ELR (cell line): Measurements from ENCODE around the gene CEP164.

ENCODE experiments used
- DNase-seq: peaks from one replicate; pipeline ENCODE4 v3.0.0-alpha.2; 2015; ENCODE audit warnings: low read depth

CEP164 gene

DNA sequence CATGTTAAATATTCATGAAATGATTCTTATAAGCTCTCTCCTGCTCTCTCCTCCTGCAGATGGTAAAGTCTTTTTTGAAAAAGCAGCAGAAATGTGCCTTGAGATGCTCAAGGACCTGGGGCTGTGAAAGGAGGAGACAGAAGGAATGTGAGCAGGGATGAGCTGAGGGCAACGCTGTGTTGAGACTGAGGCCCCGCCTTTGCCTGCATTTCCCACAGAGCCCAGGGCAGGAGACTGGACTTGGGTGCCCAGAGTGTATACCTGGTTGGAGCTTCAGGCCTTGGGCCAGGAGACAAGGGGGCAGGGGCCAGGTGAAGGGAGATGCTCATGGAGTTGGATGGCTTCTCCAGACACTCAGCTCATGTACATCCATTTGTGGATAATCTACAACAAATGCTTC lies 39.2 kb downstream of the CEP164 start:
- DNase-seq, result no peak

DNA sequence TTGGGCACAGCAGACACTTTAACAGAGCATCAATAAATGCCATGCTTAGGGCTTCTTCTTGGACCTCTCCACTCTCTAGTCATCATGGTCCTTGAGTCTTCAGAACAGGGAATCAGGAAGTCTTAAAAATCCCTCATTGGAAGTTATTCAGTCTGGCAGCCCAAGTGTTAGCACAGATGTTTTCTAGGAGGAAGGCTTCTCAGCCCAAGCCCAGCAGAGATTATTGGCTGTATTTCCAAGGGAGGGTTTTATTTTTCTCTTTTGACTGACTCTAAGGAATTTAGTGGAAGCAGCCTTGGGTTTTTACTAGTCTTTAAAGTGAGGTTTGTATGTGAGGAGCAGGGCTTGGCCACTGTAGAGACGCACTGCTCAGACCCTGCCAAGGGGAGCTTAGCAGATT lies 41.9 kb downstream of the CEP164 start:
- no peak for DNase-seq

DNA sequence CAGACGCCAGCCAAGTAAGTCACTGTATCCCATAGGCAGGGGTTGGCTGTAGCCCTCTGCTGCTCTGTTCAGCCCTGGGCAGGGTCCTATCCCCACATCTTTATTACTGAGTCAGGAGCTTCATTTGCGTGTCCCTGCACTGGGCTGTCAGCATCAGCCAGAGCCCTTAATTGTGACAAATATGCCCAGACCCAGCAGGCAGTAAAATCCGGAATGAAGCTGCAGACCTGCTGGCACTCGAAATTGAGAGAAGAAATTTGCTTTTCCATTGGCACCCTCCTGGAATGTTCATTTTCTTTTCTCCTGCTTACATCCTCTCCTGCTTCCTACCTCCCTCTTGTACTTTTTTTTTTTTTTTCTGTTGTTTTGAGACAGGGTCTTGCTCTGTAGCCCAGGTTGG lies 43.8 kb downstream of the CEP164 start:
- DNase-seq, result no peak

DNA sequence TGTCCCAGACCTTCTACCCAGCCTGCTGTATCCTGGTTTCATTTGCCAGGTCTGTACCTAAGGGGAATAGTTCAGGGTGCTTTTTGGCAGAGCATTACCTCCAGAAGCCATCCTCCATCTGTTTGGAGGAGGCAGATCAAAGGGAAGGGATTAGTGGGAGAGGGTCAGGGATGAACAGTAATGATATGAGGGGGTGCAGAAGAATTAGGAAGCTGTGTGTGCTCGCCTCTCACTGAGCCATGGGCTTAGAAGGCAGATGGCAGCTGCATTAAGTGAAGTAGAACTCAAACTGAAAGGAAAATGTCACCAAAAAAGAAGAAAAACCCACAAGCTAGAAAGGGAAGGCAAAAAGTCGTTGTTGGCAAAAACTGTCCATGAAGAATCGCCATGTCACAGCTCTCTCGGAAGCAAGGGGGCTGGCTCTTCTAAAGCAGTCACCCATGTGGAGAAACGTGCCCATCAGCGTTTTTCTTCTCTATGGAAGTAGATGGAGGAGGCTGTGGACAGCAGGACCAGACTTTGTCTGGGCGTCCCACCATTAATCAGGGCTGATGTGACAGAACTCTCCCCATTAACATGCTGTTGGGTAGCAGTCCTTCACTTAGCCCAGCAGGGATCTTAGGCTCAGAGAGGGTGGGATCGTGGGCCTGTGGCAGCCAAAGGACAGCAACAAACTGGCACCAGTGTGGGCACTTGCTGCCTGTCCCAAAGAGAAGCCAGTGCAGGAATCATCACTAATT lies 46.8 kb downstream of the CEP164 start:
- no peak for DNase-seq

DNA sequence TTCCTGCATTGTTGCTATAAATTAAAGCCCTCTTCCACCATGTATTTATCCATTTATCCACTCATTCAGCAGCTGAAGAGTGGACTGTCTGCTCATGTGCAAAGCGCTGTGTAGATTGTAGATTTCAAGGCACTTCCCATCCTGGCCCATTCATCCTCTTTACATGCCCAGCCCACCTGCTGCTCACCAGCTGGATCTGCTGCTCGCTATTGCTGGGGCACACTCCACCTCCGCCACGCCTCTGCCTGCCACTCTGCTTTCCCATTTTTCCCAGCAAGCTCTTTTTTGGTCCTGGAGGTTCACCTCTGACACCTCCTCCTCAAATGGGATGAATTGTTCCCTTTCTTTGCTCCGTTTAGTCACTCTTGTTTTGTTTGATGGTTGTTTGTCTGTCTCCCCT lies 48.3 kb downstream of the CEP164 start:
- DNase-seq, result no peak

DNA sequence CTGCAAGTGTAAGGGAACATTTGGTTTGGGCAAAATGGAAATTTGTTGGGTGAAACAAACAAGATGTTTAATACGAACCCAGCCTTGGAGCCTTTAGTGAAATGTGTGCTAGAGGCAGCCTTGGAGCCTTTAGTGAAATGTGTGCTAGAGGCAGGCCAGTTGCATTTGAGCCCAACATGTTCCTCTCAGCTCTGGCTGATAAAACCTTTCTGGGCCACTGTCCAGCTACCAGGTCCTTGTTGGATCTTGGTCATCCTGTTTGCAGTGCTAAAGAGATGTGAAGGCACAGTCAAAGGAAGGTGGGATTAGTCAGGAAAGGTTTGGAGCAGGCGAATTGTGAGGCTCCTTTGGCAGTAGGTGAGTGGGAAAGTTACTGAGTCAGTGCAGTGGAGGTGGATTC lies 48.9 kb downstream of the CEP164 start:
- no peak for DNase-seq

DNA sequence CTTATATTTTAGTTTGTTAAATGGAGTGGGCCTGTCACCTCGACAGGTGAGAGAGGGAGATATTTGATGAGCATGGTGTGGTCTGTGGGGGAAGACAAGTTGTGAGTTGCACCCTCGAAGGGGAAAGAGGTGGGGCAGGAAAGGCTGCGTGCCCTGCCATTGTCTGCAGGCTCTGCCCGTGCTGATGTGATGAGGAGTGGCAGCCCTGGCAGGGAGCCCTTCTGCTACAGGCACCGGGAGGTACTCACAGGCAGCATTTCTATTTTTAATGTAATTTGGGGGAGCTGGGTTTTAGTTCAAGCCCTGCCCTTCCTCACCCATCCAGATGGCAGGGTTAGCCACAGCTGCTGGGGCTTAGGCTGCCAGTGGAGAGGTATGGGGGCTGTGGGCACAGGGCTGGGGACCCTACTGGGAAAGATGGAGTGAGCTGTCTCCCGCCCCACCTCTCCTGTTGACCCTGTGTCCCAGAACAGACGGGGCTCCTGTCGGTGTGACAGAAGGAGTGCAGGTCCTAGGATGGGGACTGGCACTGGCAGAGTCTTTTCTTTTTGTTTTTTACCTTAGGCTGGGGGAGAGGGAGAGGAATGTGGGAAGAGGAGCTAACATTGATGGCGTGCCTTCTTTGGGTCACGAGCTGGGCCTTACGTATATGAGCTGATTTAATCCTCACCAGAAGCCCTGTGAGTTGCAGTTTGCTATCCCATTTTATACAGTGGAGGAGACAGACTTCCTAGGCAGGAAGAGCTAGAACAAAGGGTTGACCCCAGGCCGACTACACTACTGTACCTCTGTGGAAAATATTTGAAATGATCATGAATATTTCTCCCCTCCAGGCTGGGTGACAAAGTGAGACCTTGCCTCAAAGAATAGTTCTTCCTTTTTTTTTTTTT lies 51.6 kb downstream of the CEP164 start:
- DNase-seq, result no peak

- no peak for DNase-seq
Observed at GRCh38 chr11:117380676-117381075, 53.0 kb downstream of the CEP164 start.

DNA sequence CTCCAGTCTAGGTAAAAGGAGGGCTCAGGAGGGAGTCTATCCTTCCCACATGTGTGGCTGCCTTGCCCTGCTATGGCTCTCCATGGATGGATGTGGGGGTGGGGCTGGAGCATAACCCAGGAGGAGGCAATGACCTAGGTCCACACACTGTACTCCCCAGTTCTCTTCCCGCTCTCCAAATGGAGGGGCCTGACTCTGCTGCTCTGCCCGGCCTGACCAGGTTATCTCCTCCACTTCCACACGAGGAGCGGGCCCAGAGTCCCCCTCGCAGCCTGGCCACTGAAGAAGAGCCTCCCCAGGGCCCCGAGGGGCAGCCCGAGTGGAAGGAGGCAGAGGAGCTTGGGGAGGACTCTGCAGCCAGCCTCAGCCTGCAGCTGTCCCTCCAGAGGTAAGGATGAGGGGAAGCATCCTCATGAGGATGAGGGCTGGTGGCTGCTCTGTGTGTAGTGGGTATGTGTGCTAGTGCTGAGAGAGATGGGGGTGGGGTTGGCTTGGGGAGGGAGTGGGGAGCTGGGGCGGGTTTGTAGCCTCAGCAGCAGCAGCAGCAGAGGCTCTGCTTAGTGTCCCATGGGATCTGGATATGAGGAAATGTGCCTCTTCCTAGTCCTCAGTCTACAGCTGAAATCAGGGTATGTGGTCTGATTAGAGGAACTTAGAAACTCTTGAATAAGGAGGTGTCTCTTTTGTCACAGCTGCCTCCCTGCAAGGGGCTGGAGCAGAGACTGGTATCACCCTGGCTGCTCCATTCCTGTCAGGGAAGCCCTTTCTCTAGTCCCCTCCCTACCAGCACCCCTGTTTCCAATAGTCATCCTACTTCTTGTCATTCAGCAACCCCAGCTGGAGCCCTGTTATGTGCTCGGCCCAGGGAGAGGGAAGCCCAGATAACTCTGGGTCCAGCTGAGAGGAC lies 54.1 kb downstream of the CEP164 start:
- no peak for DNase-seq

- no peak for DNase-seq
Observed at GRCh38 chr11:117382746-117383145, 55.1 kb downstream of the CEP164 start.

- peak; percentile 97 for DNase-seq
Observed at GRCh38 chr11:117384045-117384444, 56.4 kb downstream of the CEP164 start.

DNA sequence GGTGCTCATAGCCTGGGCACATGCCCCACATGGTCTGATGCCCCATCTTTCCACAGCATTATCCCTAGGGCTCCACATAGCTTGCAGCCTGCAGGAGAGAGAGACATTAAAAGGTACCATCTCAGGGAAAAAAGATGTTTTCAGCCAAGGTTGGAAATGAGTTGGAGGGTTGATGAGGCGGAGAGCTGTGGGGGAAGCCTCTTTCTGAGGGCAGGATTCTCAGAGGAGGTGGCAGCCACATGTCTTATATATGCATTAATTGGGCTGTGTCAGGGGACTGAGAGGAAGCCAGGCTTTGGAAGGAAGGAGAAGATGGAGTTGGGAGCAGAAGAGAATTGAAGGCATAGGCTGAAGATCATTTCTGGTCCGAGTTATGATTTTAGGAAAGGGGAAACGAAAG lies 57.8 kb downstream of the CEP164 start:
- no peak for DNase-seq

- no peak for DNase-seq
Observed at GRCh38 chr11:117385906-117386305, 58.3 kb downstream of the CEP164 start.

DNA sequence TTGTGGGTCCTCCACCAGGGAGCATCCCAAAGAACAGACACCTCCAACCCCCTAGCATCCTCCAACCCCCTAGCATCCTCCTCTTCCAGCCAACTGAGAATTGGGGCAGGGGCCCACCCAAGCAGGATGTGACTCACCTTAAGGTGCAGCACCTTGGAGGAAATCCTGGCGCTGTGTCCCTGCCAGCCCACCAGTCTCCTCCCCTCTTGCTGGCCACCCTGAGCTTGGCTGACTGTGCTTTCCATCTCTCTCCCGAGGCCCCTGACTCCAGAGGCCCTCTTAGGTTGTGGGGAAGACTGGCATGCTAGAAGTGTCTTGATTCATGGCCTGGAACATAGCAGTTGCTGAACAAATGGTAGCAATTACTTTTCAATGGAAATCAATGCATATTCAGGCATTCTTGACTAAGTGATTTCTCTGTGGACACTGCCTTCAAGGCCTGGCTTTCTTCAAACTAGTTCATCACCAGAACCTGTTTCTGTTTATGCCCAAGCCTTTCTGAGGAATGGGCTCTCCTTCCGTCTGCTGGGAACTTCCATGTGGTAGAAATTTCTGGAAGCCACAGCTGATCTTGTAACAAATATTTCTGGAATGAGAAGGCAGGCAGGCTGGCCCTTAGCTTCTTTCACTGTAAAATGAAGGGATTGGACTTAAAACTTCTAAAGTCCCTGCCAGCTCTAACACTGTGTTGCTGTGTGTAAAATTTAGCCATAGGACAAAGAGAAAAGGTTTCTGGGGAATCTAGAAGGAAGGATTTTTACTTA lies 60.5 kb downstream of the CEP164 start:
- peak; percentile 22 for DNase-seq

GRCh38 chr11:117390743-117391142 lies 63.1 kb downstream of the CEP164 start:
- no peak for DNase-seq

DNA sequence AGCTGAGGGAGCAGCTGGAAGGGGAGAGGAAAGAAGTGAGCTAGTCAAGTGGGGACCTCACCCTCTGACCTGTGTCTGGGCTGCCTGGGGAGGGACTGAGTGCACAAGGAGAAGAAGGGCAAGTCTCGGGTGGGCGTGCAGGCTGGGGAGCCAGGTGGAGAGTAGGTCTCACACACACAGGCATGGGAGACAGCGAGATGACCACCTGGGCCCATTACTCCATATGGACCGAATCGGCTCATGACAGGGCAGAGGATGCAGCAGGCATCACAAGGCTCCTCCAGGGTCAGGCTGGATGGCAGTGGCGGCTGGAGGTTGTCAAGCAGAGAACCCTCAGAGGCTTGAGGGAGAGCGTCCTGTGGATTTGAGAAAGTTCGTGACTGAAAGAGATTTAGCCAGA lies 63.5 kb downstream of the CEP164 start:
- DNase-seq, result no peak

DNA sequence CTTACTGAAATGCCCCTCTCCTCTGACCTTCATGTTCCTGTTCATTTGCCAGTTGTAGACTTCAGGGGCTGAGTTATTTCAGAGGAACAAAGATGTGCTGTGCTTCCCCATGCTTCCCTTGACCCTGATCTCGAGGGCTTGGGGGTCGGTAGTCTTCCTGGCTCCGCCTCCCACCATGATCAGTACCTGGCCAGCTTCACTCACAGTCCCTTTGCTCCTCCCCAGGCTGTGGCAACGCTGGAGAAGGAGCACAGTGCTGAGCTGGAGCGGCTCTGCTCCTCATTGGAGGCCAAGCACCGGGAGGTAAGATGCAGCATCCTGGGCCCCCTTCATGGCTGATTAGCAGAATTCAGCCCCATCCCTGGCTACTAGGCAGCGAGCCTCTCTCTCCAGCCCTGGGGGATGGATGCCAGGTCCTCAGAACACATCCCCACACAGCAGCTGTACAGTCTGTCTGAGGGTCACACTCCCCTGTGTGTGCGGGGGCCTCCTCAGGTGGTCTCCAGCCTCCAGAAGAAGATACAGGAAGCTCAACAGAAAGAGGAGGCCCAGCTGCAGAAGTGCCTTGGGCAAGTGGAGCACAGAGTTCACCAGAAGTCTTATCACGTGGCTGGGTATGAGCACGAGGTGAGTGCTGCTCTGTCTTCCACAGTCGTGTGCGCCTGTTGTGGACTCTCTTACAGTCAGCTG lies 64.5 kb downstream of the CEP164 start:
- no peak for DNase-seq

DNA sequence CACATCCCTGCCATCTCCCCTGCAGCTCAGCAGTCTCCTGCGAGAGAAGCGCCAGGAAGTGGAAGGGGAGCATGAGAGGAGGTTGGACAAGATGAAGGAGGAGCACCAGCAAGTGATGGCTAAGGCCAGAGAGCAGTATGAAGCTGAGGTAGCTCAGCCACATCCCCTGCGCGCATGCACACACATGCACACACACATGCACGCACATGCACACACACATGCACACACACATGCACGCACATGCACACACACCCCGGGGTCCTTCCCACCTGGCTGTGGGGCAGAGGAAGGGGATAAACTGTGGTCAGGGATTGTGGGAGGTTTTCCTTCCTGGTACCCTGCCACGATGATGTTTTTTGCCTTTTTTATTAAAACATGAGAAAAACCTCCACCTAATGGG lies 65.3 kb downstream of the CEP164 start:
- DNase-seq, result no peak

- no peak for DNase-seq
Observed at GRCh38 chr11:117394221-117394925, 66.7 kb downstream of the CEP164 start.

GRCh38 chr11:117395476-117395875 lies 67.8 kb downstream of the CEP164 start:
- DNase-seq, result no peak
